ENCODE measurements around the gene IMMP2L. TPM values are rescaled to one million over a fixed set of nuclear protein-coding genes. Genes with fewer than 3 reads are reported as not detected.

Gene IMMP2L
- polyA plus RNA-seq, 1 of the 3 experiments (the other 2 are of a cell fraction): 10.7 TPM

DNA sequence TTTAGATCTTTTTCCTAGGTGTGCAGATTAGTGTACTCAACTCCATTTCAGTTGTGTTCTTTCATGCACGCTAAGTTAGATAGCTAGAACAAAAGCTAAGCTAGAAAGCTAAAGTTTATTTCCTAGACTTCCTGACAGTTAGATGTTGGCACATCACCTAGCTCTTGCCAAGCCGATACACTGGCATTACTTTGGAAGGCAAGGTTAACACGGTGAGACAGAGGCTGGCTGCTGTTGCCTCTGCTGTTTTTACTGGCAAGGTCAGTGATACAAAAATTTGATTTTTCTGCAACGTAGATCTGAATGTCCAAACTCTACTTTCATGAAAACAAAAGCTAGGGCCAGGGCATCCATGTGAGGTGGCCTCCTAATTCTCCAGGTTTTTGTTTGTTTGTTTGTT, 203.4 kb downstream of the IMMP2L start:
- Histone ChIP-seq H3F3A (replicated peaks; ENCODE audit: insufficient read depth) (peaks cover 4% of the 10 kb centered on the region), H3K4me1 (ENCODE audit: control insufficient read depth in 1 of 2, insufficient read depth in 2 of 2, low read depth in 1 of 2, low read length in 1 of 2) (peaks cover 2 to 29% of the 10 kb centered on the region in 2 experiments; a peak in 3 of 4 replicates), H4K20me1 (ENCODE audit: insufficient read depth) (no peaks in the 10 kb centered on the region), H3K9ac (no peak overlapping the region), H3K9me2 (no peaks in the 10 kb centered on the region), H3K27ac (ENCODE audit: low read depth in 2 of 2, low read length in 1 of 2) (no peak overlapping the region), H2AFZ (ENCODE audit: low read depth) (no peak overlapping the region), H3K9me3 (no peaks in the 10 kb centered on the region; the same call in 1 of the 2 replicates), H3K36me3 (replicated peaks in 1 of 2; ENCODE audit: control insufficient read depth in 1 of 2, insufficient read depth in 2 of 2, low read length in 1 of 2) (no peaks in the 10 kb centered on the region), H3K27me3 (ENCODE audit: insufficient read depth) (no peaks in the 10 kb centered on the region), H3K4me2 (no peak overlapping the region), H3K79me2 (ENCODE audit: insufficient read depth) (no peaks in the 10 kb centered on the region), H3K4me3 (ENCODE audit: low read depth in 2 of 2, low read length in 1 of 2) (no peak overlapping the region)
- 93% methylated on average over 4 of the region's 4 CpGs for WGBS (ENCODE audit: low lambda C conversion rate)
- CTCF ChIA-PET: interaction anchor here (0.8 to 1.6 kb wide), 4 partner anchors 10 to 372 kb away, joined by 3 to 4 read pairs (median 4); no protein-coding TSS in a partner anchor
- no peak for DNase-seq
- TF ChIP-seq GATA2 (CRISPR knock-in tag; IDR thresholded peaks at IDR 0.05) (no peak), FOXM1 (IDR thresholded peaks at IDR 0.05; ENCODE audit: low read depth) (no peak), RXRA (IDR thresholded peaks at IDR 0.05; ENCODE audit: borderline replicate concordance, low read depth) (no peak), TAF1 (IDR thresholded peaks at IDR 0.05; ENCODE audit: borderline replicate concordance, low read depth, low read length) (no peak), TCF12 (IDR thresholded peaks at IDR 0.05) (no peak), JUND (IDR thresholded peaks at IDR 0.05) (no peak), TEAD4 (IDR thresholded peaks at IDR 0.05; ENCODE audit: borderline replicate concordance, insufficient read depth) (no peak), ZBTB33 (IDR thresholded peaks at IDR 0.05; ENCODE audit: borderline replicate concordance, low read depth) (no peak), ELF1 (IDR thresholded peaks at IDR 0.05) (no peak)
- POLR2A ChIA-PET: no interaction called here

DNA sequence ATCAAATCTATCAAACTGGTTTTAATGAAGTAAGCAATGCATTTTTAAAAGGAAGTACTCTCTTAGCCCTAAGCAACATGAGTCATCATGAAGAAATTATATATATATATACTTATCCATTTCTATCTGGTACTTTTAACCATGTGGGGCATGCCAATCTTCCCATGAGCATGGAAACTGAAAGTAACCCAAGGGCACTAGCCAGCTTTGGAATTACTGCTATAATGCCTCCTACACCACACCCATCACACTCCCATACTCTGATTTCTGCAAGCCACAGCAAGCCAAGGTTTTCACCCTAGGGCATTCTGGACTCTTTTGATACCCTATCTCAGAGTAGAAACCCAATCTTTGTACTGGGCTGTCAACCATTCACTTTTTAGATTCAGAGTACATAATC, 204.6 kb downstream of the IMMP2L start:
- Histone ChIP-seq H3K9ac (no peak overlapping the region), H3K4me3 (ENCODE audit: low read depth in 2 of 2, low read length in 1 of 2) (no peak overlapping the region), H3K27ac (ENCODE audit: low read depth in 2 of 2, low read length in 1 of 2) (peak overlapping the region in 1 of 2 experiments; percentile 7; a peak in 1 of 4 replicates), H4K20me1 (ENCODE audit: insufficient read depth) (no peaks in the 10 kb centered on the region), H2AFZ (ENCODE audit: low read depth) (no peak overlapping the region), H3K4me2 (peak overlapping the region; percentile 51; the same call in 1 of the 2 replicates), H3K79me2 (ENCODE audit: insufficient read depth) (no peaks in the 10 kb centered on the region), H3K4me1 (ENCODE audit: control insufficient read depth in 1 of 2, insufficient read depth in 2 of 2, low read depth in 1 of 2, low read length in 1 of 2) (peaks cover 2 to 22% of the 10 kb centered on the region in 2 experiments; a peak in 3 of 4 replicates), H3K9me2 (no peaks in the 10 kb centered on the region), H3K27me3 (ENCODE audit: insufficient read depth) (no peaks in the 10 kb centered on the region), H3K9me3 (no peaks in the 10 kb centered on the region; the same call in 1 of the 2 replicates), H3F3A (replicated peaks; ENCODE audit: insufficient read depth) (peaks cover 4% of the 10 kb centered on the region), H3K36me3 (replicated peaks in 1 of 2; ENCODE audit: control insufficient read depth in 1 of 2, insufficient read depth in 2 of 2, low read length in 1 of 2) (no peaks in the 10 kb centered on the region)
- ChIA-PET POLR2A (no interaction called here), CTCF (interaction anchor here (0.6 to 1.3 kb wide), 3 partner anchors 9 to 40 kb away, joined by 3 to 4 read pairs (median 3); no protein-coding TSS in a partner anchor)
- DNase-seq: no peak
- TF ChIP-seq, protein P1, sequence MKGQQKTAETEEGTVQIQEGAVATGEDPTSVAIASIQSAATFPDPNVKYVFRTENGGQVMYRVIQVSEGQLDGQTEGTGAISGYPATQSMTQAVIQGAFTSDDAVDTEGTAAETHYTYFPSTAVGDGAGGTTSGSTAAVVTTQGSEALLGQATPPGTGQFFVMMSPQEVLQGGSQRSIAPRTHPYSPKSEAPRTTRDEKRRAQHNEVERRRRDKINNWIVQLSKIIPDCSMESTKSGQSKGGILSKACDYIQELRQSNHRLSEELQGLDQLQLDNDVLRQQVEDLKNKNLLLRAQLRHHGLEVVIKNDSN (IDR thresholded peaks at IDR 0.05; ENCODE audit: borderline replicate concordance, low read depth): no peak
- TF ChIP-seq FOSL2 (IDR thresholded peaks at IDR 0.05; ENCODE audit: borderline replicate concordance, low read depth): peak; percentile 13; the same call in 1 of the 2 replicates
- 0 out of 2 replicates have a peak, but pooled peaks have one; percentile 16 for TF ChIP-seq JUND (IDR thresholded peaks at IDR 0.05)
- no peak for TF ChIP-seq RXRA (IDR thresholded peaks at IDR 0.05; ENCODE audit: borderline replicate concordance, low read depth)

Data from SK-N-SH (cell line).